Activated naive CD4-positive, alpha-beta T cell treated with anti-CD3 and anti-CD28 coated beads, Interleukin-2, amount 50 U/mL, for 16 hours (primary cell): ENCODE data around the gene CFAP300.

Source experiments
- DNase-seq: peaks from one replicate; pipeline ENCODE4 v3.0.0-alpha.2; 2020

CFAP300 gene

GRCh38 chr11:102079625-102080024 is 32.4 kb downstream of the CFAP300 start:
- DNase-seq, result no peak

DNA sequence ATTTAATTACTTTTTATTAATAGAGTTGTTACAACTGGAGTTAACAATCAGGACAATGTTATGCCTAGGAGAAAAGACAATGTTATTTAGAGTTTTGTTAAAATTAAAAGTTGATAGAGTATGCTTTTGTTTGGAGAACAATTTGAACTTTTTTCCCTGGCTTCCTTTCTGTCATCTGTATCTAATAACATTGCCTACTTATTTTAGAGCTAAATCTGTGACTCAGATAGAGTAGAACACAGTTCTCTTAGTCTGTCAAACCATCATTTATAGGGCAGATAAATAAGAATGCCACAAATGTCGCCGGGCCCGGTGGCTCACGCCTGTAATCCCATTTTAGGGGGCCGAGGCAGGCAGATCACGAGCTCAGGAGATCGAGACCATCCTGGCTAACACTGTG is 34.1 kb downstream of the CFAP300 start:
- no peak for DNase-seq

- DNase-seq, result no peak
These were observed 38.8 kb downstream of the CFAP300 start for GRCh38 chr11:102085864-102086551.

DNA sequence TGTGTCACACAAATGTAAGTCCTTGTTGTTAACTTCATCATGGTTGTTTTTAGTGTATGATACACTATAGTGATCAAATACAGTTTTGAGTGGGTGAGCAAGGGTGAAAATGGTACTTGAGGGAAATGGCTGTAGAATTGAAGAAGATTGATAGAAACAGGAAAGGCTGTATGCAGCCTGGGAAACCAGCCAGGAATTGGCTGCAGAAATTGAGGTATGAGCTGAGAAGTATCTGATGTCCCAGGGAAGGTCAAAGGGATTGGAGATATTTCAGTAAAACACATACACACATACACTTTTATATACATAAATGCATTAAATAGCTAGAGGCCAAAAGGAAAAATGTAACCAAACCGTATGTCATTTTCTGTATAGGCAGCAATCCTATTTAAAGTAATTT is 49.9 kb downstream of the CFAP300 start:
- no peak for DNase-seq

GRCh38 chr11:102099755-102100154 is 52.5 kb downstream of the CFAP300 start:
- DNase-seq, result no peak

- no peak for DNase-seq
These were observed 61.6 kb downstream of the CFAP300 start for GRCh38 chr11:102108734-102109440.

GRCh38 chr11:102109896-102110760 is 62.9 kb downstream of the CFAP300 start, which contains the start of gene YAP1:
TSS of gene YAP1 (plus strand) at chr11:102110447. CDS start at chr11:102110849, 402 bp downstream.
- DNase-seq, result peak; percentile 74

DNA sequence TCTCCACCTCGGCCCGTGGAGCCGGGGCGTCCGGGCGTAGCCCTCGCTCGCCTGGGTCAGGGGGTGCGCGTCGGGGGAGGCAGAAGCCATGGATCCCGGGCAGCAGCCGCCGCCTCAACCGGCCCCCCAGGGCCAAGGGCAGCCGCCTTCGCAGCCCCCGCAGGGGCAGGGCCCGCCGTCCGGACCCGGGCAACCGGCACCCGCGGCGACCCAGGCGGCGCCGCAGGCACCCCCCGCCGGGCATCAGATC is 63.4 kb downstream of the CFAP300 start:
- DNase-seq, result peak; percentile 22

DNA sequence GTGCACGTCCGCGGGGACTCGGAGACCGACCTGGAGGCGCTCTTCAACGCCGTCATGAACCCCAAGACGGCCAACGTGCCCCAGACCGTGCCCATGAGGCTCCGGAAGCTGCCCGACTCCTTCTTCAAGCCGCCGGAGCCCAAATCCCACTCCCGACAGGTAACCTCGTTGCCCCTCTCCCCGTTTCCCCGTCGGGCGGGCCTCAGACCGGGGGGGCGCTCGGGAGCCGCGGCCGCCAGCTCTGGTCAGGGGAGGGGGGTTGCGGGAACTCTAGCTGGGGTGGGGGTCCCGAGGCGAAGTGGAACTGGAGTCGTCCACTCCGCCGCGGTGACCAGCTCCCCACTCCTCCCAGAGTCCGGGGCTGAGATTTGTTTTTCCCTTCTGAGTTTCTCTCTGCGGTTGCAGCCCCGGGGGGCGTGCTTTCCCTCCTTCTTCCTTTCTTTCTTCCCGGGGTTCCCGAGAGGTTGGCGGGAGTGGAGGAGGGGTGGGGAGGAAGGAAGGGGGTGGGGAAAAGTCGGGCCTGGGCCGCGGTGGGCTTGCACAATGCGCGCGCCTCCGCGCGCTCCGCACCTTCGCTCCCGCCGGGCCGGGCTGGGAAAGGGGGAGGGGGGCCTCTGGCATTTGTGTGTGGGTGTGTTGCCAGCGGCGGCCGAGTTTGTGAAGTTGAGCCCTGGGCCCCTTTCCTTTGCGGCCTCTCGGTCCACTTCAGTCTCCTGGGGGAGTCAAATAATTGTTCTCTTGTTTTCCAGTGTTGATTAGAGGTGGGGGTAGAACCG is 64.0 kb downstream of the CFAP300 start:
- DNase-seq, result no peak

- DNase-seq, result peak; percentile 14
These were observed 64.7 kb downstream of the CFAP300 start for GRCh38 chr11:102111787-102112508.

DNA sequence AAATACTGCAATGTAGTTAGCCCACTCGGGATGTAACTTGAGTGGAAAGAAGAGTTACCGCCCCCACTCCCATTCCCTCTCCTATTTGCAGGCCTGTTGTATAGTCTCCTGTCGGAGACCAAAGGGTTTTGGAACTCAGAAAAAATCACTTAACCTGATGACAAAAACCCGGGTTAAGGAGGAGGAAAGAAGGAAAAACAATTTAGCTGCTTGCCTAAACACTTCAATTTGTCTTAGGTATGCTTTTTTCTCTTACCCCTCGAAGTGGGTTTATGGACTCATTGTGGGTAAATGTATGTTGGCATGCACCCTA is 65.2 kb downstream of the CFAP300 start:
- DNase-seq, result no peak

DNA sequence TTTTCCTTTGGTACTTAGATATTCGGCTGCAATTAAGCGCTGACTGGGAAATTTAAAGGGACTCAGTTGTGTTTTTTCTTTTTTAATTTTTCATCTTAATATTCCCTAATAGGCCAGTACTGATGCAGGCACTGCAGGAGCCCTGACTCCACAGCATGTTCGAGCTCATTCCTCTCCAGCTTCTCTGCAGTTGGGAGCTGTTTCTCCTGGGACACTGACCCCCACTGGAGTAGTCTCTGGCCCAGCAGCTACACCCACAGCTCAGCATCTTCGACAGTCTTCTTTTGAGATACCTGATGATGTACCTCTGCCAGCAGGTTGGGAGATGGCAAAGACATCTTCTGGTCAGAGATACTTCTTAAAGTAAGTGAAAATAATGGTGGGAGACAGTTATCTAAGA is 66.8 kb downstream of the CFAP300 start:
- DNase-seq, result no peak

DNA sequence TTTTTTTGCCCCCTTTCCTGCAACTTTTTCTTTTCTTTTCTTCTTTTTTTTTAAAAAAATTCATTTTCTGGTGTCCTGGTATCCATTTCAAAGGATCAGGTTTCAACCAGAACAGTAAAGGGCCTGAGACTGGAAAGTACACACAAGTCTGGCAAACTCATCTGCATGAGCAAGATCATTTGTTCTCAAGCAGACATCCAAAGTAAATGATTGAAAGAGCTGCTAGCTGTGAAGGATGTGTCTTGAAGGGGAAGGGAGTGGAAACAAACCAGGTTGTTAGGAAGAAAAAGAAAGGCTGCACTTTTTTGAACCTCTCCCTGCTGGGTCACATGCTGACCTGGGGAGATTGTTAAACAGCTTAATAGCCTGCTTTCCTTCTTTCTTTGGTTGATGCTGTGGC is 68.3 kb downstream of the CFAP300 start:
- DNase-seq, result no peak

- DNase-seq, result no peak
These were observed 69.4 kb downstream of the CFAP300 start for GRCh38 chr11:102116453-102117205.

DNA sequence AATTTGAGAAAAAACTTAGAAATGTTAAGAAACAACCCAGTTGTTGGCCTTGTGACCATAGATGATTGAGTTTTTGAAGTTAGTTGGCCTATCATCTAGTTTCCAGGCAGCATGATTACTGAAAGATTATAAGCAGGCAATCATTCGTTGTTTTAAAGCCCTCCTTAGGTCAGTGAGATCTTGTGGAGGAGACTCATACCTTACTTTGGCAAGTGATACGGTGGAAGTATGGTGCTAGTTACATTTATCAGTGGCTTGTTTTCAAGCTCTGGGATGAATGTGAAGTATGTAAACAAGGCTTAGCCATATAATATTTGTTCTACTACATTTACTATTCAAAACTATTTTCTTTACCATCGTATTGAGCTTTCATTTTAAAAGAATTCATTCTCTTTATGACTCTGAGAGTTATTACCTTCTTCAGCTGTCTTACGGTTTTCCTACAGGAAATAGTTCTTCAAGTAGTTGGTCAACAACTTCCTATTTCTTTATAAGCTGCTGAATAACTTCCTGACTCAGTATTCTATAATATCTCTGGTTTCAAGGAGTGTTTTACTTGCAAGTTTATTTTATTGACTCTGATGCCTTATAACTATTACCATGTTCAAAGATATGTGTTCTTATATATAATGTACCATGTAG is 70.4 kb downstream of the CFAP300 start:
- no peak for DNase-seq

- DNase-seq, result no peak
These were observed 71.7 kb downstream of the CFAP300 start for GRCh38 chr11:102118937-102119336.

DNA sequence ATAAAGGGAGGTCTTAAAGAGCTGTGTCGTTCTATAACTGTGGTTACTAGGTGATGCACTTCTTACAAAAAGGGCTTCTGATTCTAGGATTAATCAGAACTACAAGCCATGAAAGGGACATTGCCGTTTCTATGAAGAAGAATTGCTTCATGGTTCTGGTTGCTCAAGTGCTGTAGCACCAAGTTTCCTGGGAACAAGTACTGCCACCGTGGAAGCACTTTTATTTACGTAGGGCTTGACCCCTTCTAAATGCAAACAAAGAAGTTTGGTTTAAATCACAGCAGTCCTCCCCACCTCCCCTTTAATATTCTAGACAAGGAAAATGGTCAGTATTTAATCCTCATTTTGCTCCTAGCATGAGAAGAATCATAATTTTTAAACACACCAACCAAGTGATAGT is 72.8 kb downstream of the CFAP300 start:
- no peak for DNase-seq

DNA sequence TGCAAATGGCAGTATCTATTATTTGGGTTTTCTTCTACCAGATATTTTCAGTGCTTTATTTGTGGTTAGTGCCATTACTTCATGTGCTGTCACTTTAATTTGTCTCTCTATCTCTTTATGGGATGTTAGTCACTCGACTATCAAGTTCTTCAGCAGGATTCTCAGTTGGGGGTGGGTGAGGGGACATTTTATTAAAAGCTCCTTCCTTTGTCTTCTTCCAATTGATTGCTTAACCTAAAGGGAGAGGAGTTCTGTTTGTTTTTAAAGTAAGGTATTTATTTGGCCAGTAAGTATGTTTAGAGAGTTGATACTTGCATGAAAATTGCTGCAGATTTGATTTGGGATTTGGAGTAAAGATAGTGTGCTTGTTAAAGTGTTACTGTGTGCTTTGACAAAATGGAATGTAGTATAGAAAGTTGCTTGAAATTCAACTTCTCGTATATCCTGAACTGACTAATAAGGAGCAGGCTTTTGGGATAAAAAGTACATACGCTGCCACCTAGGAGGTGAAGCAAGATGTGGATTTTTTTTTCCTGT is 73.3 kb downstream of the CFAP300 start:
- no peak for DNase-seq

GRCh38 chr11:102121329-102121728 is 74.1 kb downstream of the CFAP300 start:
- no peak for DNase-seq
